Type B pancreatic cell (in vitro differentiated cells): Measurements from ENCODE around the gene ARHGEF10L. TPM values are rescaled to one million over a fixed set of nuclear protein-coding genes. Genes with fewer than 3 reads are reported as not detected.

Experiments
- DNase-seq: peaks from one replicate; pipeline ENCODE4 v3.0.0; 2021; ENCODE audit warnings: mixed read lengths; ENCODE audit not compliant: unreplicated experiment; ENCODE audit errors: extremely low spot score
- H3K27ac Mint-ChIP-seq: 2 replicates; pipeline ENCODE4 v1.8.0; 2021; ENCODE audit warnings: mild to moderate bottlenecking, mixed read lengths
- H3K27me3 Mint-ChIP-seq: 2 replicates; pipeline ENCODE4 v1.8.0; 2021; ENCODE audit warnings: mixed read lengths
- H3K36me3 Mint-ChIP-seq: 2 replicates; pipeline ENCODE4 v1.8.0; 2021; ENCODE audit warnings: mixed read lengths
- H3K4me1 Mint-ChIP-seq: one replicate; pipeline ENCODE4 v1.8.0; 2021; ENCODE audit warnings: mixed read lengths; ENCODE audit not compliant: unreplicated experiment
- H3K4me3 Mint-ChIP-seq: 2 replicates; pipeline ENCODE4 v1.8.0; 2021; ENCODE audit warnings: mild to moderate bottlenecking, mixed read lengths
- H3K9me3 Mint-ChIP-seq: 2 replicates; pipeline ENCODE4 v1.8.0; 2021; ENCODE audit warnings: mixed read lengths
- CTCF ChIP-seq: fragments of 200-600 bp; sonication (generic); conservative IDR thresholded peaks from 2 replicates; pipeline ENCODE4 v1.5.0; 2021; ENCODE audit warnings: antibody characterized with exemption, mild to moderate bottlenecking
- total RNA-seq: library from RNA; stranded (reverse); gene quantifications from 2 replicates; pipeline ENCODE4 v1.2.1, GENCODE V29; 2021; ENCODE audit warnings: low replicate concordance

Gene ARHGEF10L
- total RNA-seq, 1 donor from 2014 or later = 36.0 TPM

GRCh38 chr1:17636612-17637011, 97.1 kb downstream of the ARHGEF10L start:
- Mint-ChIP-seq H3K4me3 (no peak overlapping the region), H3K27me3 (no peaks in the 10 kb centered on the region), H3K4me1 (no peaks in the 10 kb centered on the region), H3K27ac (no peak overlapping the region), H3K9me3 (no peaks in the 10 kb centered on the region), H3K36me3 (peaks cover 11% of the 10 kb centered on the region)
- DNase-seq = no peak
- no peak for TF ChIP-seq CTCF

GRCh38 chr1:17637055-17637454, 97.6 kb downstream of the ARHGEF10L start:
- Mint-ChIP-seq H3K4me1 (no peaks in the 10 kb centered on the region), H3K4me3 (no peak overlapping the region), H3K27ac (no peak overlapping the region), H3K27me3 (no peaks in the 10 kb centered on the region), H3K36me3 (peaks cover 11% of the 10 kb centered on the region), H3K9me3 (no peaks in the 10 kb centered on the region)
- no peak for DNase-seq
- TF ChIP-seq CTCF = no peak

- Mint-ChIP-seq H3K27ac (no peak overlapping the region), H3K4me1 (no peaks in the 10 kb centered on the region), H3K36me3 (peaks cover 11% of the 10 kb centered on the region), H3K9me3 (no peaks in the 10 kb centered on the region), H3K27me3 (no peaks in the 10 kb centered on the region), H3K4me3 (no peak overlapping the region)
- DNase-seq = no peak
- TF ChIP-seq CTCF = no peak
Observed at GRCh38 chr1:17639703-17640340, 100.3 kb downstream of the ARHGEF10L start.

GRCh38 chr1:17640393-17640792, 100.9 kb downstream of the ARHGEF10L start:
- Mint-ChIP-seq H3K27ac (peak overlapping the region; percentile 34), H3K27me3 (no peaks in the 10 kb centered on the region), H3K36me3 (peaks cover 11% of the 10 kb centered on the region), H3K4me1 (no peaks in the 10 kb centered on the region), H3K4me3 (no peak overlapping the region), H3K9me3 (no peaks in the 10 kb centered on the region)
- no peak for DNase-seq
- TF ChIP-seq CTCF = no peak

GRCh38 chr1:17640975-17641374, 101.5 kb downstream of the ARHGEF10L start:
- no peak for TF ChIP-seq CTCF
- H3K4me3 Mint-ChIP-seq = no peak overlapping the region
- no peak overlapping the region for H3K27ac Mint-ChIP-seq
- no peak for DNase-seq
- peaks cover 11% of the 10 kb centered on the region for H3K36me3 Mint-ChIP-seq
- H3K9me3 Mint-ChIP-seq = no peaks in the 10 kb centered on the region
- no peaks in the 10 kb centered on the region for H3K4me1 Mint-ChIP-seq
- H3K27me3 Mint-ChIP-seq = no peaks in the 10 kb centered on the region

GRCh38 chr1:17642169-17642568, 102.7 kb downstream of the ARHGEF10L start:
- TF ChIP-seq CTCF = no peak
- H3K27me3 Mint-ChIP-seq = no peaks in the 10 kb centered on the region
- H3K36me3 Mint-ChIP-seq = peaks cover 9% of the 10 kb centered on the region
- no peaks in the 10 kb centered on the region for H3K9me3 Mint-ChIP-seq
- DNase-seq = no peak
- no peaks in the 10 kb centered on the region for H3K4me1 Mint-ChIP-seq
- H3K4me3 Mint-ChIP-seq = no peak overlapping the region
- no peak overlapping the region for H3K27ac Mint-ChIP-seq
